HG03108 (cell line): ENCODE data around the gene JADE2.
"Not testable (repeated sequence)": the region's sequence is repeated elsewhere in the genome, so short reads cannot be mapped to it uniquely, and the experiment has no call there.

ENCODE experiments used
- ATAC-seq: cut with Tn5 transposase; IDR thresholded peaks from one replicate; pipeline ENCODE4 v1.9.1; 2021; ENCODE audit warnings: moderate library complexity; ENCODE audit not compliant: unreplicated experiment

The JADE2 gene

DNA sequence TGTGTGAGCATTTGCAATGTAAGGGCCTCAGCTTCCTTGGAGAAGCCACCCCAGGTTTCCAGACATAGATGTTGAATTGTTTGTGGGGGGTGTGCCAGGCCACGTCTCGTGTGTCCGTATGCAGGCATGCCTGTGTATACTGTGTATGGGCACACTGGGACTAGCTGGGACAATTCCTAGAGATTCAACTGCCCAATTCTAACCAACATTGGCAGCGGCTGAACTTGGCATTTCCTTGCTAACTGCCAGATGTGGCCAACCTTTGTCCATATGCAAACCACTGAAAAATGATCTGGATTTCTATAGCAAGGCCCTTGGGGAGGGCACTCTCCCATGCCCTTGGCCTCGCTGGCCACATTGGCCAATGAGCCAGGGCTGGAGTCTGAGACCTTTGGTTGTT, 56.8 kb downstream of the JADE2 start:
- no peak for ATAC-seq

DNA sequence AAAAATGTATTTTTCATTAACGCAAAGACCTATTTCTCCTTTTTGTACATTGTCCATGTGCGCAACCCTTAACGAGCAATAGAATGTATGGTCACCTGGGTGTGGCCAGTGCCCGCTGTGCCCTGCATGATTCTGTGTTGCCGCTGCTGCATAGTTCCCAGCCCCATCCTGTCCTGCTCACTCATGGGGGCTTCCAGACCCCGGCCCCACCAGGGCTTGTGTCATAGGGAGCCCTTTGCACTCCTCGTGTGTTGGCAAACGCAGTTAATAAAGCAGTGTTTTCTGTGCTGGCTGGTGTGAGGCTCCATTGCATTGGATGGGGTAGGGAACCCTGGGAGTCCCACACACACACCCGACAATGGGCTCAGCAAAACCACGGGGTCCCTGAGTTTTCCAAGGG, 57.5 kb downstream of the JADE2 start:
- no peak for ATAC-seq

DNA sequence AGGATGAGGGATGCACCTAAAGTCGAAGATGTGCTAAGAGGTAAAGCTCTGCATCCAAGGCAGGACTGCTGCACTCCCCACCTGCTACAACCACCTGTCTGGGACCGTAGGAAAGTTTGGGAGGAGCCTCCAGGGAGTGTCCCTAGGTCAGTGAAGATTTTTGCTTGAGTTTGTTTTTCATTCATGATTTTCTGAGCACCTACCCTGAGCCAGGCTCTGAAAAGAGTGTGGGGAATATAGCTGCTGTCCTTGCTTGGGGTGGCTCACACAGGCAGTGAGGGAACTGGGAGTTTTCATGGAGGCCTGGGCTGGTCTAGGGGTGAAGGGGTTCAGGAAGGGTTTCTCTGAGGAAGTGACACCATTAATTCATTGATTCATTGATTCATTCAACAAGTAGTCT, 58.3 kb downstream of the JADE2 start:
- ATAC-seq: no peak

DNA sequence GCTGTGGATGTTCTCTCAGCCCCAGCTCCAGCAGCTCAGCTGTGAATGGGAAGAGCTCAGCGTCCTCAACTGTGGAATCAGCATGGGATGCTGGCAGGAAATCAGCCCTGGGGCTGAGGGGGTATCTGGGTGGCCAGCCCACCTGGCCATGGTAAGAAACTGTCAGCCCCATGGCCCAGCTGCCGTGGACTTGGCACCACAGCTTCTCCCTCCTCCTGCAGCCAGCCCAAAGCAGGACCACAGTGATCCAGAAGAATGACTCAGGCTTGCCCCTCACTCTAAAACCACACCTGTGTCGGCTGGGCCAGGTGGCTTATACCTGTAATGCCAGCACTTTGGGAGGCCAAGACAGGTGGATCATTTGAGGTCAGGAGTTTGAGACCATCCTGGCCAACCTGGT, 59.2 kb downstream of the JADE2 start:
- no peak for ATAC-seq

DNA sequence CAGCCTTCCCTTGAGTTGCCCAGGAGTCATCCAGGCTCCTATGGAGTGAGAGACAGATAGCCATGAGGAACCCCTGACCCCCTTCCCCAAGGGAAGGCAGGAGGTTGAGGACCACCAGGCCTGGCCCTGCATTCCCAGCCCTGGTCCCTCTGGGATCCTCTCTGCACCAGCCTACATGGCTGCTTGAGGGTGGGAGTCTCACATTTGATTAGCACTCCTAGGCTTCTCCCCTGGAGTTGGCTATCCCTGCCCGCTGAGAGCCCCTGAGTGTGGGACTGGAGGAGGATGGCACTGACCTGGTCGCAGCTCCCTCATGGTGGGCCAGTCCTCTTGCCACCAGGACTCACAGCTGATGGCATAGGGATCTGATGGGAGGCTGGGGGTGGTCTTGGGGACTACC, 60.5 kb downstream of the JADE2 start:
- ATAC-seq: no peak

DNA sequence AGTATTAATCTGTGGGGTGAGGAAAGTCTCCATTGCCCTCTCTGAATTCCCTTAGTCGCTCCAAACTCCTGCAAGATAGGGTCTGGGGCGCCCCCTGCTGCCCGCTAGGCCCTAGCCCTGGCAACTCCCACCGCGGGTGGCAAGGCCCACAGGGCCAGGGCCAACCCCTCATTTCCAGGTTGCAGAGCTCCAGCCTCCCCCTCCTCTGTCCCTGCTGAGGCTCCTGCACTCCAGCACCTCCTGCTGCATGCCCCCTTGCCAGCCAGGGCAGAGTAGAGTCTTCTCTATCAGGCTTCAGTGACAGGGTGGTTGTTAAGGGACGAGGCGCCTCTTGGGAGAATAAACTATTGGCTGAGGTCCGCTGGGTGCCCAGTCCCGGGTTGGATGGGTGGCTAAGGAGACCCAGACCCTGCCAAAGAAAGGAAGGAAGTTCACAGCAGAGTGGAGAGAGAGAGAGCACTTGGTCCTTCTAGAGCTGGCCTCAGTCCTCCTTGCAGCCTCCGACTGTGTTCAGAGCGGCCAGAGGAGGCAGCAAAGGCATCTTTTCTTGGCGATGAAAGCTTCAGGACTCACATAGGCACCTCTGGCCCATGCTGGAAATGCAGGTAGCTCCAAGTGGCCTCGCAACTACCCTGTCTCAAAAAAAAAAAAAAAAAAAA, 61.5 kb downstream of the JADE2 start:
- peak; percentile 65 for ATAC-seq

DNA sequence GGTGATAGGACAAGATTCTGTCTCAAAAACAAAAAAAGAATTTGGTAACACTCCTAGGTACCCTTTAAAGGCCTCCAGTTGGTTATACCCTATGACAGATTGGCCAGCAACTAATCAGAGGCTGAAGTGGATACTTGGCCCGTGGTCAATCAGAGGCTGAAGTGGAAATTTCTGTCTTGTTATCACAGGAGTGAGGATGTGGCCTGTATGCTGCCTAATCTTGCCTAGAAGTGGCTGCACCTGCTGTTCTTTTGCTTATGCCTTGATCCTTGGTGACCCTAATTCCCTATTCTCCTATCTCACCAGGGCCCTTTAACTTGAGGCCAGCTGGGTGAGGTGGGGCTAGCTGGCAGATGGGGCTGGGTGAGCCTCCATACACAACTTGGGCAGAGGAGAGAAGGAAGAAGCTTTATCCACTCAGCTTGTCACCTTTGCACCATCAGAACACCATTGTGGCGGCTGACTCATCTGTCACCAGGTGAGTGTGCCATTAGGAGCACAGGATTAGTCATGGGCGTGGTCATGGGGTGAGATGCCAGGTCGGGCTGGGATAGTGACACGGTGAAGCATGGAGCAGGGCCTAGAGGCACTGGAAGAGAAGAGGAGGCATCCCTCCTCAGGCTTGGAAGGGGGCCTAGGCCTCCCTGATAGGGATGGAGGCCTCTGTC, 65.7 kb downstream of the JADE2 start:
- no peak for ATAC-seq

DNA sequence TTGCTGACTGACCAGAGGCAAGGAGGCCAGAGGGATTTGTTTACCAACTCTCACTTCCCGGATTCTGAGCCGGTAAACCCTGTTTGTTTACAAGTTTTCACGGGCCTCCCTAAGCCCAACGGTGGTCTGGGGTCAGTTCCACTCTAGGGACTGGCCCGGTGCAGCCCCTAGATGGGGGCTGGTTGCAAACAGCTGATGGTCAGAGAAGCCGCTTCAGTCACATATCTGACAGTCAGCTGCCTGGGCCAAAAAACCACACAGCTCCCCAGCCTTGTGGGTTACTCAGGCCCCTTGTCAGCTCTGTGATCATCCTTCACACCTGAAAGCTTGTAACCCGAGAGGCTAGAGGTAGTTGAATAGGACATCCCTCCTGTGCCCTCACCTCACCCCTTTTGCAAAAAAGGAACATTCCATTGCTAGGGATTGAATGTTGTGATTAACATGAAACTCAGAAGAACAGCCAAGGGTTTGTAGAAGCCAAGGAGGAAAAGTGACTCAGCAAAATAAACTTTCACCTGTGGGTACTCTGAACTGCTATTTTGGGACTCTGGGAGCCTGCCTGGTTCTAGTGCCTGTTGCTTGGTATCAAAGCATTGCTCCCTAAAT, 66.8 kb downstream of the JADE2 start:
- no peak for ATAC-seq

DNA sequence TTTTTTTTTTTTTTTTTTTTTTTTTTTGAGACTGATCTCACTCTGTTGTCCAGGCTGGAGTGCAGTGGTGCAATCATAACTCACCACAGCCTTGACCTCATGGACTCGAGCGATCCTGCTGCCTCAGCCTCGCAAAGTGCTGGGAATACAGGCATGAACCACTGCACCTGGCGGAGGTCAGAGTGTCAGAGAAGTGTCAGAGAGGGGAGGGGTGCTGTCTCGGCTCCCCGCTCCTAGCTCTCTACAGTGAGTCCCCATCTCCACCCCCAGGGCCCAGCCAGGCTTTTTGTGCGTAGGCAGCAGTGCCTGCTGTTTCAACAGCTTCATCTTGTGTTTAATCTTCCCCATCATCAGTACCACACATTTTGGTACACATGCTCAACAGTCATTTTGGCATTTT, 68.9 kb downstream of the JADE2 start:
- no peak for ATAC-seq

DNA sequence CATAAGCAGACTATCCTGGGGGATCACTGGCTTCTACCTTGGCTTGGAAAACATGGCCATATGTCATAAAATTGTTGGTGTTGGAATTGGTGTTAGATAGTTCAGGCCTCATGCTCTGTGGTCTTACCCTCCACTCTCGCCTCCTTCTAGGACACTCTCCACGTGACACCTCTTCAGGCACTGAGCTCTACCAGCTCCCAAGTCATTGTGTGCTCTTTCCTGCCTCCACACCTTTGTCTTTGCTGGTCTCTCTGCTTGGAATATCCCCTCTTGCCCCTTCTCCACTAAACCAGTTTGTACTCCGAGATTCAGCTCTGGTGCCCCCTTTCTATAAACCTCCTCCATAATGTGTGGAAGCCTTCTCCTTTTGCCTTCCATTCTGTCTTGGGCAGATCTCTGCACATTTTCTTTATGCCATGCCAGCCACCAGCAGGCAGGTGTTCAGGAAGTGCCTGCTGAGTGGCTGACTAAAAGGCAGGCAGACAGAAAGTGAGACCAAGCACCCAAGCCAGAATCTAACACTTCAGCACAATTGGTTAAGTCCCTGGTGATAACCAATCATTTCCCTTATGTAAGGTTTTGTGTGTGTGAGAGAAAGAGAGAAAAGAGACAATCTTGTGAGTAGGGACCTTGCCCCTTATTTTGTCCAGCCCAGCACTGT, 69.5 kb downstream of the JADE2 start:
- ATAC-seq: peak; percentile 78

DNA sequence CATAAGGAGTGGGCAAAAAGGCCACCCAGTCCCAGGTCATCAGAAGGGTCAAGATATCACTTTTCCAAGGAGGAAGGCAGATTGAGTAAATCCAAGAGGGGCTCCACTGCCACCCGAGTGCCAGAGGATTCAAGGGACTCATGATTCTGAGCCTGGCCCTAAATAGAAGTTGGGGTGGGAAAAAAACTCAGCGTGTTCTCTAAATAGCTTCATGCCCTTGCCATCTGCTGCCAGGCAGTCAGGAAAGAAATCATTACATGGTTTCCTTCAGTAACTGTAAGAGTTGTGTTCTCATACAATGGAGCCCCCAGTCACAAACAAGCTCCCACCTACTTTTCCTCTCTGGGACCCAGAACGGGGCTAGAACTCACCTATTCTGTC, 70.0 kb downstream of the JADE2 start:
- ATAC-seq: no peak

DNA sequence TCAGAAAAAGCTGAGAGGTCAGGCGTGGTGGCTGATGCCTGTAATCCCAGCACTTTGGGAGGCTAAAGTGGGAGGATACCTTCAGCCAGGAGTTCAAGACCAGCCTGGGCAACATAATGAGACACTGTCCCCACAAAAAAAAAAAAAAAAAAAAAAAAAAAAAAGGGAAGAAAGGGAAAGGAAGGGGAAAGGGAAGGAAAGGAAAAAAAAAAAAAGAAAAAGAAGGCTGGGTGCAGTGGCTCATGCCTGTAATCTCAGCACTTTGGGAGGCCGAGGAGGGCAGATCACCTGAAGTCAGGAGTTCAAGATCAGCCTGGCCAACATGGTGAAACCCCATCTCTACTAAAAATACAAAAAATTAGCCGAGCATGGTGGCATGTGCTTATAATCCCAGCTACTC, 74.3 kb downstream of the JADE2 start:
- ATAC-seq: not testable (repeated sequence)

DNA sequence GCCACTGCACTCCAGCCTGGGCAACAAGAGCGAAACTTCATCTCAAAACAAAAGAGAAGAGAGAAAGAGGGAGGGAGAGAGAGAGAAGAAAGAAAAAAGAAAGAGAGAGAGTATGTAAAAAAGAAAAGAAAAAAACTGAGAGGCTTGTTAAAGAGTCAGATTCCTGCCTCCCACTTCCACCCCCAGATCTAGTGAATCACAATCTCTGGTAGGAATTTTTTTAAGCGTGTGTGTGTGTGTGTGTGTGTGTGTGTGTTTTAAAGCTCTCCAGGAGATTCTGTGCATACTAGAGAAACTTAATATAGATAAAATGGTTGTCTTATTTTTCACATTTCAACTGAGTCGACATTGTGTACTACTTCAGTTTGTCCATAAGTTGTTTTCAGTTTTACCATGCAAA, 75.1 kb downstream of the JADE2 start:
- no peak for ATAC-seq

DNA sequence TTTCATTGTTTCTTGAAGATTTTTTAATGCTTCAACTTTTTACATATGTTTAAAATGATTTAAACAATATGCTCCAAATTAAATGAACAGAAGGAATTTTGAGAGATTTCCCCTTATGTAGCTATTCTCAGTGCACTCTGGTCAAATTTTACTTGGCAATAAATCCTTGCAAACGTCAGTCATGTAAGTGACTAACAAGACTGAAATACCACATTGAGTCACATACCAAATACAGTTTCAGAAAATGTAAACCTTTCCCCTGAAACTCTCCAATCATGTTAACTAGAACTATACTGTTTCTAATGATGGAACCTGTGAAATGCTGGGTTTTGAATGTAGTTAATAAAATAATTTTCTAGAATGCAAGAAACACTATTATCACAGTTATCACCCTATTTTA, 77.6 kb downstream of the JADE2 start:
- ATAC-seq: peak; percentile 71

DNA sequence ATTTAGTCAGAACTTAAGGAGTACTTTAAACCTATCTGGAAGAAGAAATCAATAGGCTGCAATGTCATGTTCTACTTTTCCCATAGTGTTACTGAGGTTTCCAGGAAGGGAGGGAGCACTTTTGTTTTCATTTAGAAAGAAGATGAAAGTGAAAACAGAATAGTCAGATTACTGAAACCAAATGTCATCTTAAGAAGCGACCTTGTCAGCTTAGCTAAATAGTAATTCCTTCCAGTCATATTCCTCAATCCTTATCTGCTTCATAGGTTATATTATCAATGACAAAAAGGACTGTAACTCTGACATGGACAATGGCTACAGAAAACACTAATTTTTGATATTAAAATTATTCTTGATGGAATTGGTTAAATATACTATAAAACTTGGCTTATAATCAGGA, 79.4 kb downstream of the JADE2 start:
- ATAC-seq: peak; percentile 39

DNA sequence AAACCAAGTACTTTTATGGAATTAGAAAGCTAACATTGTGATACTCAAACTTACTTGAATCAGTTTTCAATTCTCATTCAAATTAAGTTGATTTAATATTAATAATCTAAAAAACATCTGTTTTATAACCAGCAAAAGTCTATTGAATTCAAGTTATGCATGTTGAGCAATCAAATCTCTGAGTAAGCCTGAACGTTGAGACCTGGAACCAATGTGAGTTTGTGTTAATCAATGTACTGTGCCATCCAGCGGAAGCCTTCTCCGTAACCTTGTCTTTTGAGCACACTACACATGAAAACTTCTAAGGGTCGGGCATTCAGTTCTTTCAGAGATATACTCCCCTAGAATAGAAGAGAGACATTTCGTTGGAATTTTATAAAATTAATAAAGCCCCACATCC, 81.3 kb downstream of the JADE2 start:
- ATAC-seq: no peak

DNA sequence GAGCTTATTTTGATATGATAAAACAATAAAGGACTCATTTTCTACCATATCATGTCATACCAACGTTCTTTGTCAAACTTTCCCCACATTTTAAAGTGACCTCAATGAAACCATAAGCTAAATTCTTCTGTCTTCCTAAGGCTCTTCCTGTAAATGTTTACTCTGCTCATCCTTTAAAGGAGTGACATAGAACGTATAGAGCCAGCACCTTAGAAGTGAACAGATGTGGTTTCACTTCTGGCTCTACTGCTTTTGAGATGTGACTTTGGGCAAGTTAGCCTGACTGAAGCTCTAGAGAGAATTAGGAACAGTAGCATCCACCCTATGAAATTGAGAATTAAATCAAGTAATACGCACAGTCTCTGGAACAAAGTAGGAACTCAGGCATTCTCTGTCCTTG, 83.1 kb downstream of the JADE2 start:
- no peak for ATAC-seq

DNA sequence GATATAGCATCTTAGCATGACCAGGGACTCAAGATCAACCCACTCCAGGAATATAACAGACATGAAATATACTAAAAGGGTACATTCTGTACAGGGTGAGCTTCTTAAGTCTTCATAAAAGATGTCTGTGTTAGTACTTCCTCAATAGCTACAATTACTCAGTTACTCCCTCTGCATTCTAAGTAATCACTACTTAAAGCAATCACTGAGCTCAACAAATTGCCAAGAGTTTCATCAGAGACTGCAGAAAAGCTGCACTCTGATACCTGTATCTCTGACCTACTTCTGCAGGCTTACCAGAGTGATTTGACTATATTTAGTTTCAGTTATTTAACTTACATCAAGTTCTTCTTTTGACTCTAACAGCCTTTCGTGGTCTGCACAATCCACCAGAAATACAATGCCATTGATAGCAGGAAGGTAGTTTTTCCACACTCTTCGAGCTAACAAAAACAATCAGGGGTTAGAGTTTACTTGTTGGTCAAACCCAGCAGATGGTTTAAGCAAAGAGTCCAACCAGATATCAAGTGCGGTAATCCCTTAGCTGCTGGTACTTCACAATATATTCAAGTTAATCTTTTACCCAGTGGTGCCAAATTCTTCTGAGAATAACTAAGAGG, 83.9 kb downstream of the JADE2 start:
- ATAC-seq: no peak

DNA sequence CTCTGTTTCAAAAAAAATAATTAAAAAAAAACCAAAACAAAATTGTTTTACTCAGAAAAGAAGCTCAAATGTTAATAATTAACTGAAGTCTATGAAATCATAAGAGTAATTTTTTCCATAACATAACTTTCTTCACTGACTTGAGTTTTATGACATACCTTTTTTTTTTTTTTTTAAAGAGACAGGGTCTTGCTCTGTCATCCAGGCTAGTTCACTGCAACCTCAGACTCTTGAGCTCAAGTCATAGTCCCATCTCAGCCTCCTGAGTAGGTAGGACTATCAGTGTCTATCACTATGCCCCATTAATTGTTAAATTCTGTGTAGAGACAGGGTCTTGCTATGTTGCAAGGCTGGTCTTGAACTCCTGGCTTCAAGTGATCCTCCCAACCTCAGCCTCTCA, 85.3 kb downstream of the JADE2 start:
- ATAC-seq: no peak

DNA sequence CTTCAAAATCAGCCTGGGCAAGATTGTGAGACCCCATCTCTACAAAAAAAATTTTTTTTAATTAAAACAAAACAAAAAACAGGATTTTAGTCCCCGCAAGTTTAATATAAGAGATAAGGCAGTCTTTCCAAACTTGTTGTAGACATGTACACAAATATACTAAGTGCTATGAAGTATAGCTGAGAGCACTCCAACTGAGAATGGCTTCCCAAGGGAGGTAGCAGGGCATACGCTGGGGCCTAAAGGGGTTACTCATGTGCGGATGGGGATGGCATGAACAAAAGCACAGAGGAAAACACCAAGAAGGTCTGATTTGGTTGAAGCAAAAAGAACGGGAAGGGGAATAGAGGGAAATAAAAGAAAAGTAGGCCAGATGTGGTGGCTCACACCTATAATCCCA, 86.0 kb downstream of the JADE2 start:
- ATAC-seq: no peak

DNA sequence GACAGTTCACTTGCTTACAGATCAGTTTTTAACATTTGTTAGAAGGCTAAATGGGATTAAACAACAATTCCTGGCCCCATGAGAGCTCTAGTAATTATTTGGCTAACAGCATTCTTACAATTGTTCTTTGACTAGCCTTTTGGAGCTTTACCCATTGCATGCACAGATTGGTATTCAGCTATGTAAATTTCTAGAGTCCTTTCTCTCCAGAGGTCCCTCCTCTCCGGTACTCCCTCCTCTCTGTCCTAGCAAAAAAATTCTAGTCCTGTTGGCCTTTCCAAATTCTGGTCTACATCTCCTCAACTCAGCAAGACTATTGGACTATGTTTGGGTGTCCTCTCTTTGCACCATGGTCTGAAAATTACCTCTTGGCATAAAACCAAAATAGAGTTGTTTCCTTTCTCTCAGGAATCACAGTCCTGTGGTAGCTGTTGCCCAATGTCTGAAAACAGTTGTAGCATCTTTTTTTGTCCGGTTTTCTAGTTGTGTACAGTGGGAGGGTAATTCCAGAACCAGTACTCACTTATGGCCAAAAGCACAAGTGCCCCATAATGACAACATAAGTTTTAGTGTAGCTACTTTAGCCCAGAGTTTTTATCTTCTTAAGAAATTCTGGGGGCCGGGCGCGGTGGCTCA, 89.1 kb downstream of the JADE2 start:
- no peak for ATAC-seq
